IPS-18c (cell line): ENCODE data around the gene GNAO1.

Experiments
- H3K4me3 ChIP-seq: 2 replicates; pipeline ENCODE4 v1.7.0; 2013; ENCODE audit warnings: low read depth, mild to moderate bottlenecking, low read length, moderate library complexity; ENCODE audit not compliant: insufficient read depth
- H3K9me3 ChIP-seq: one replicate; pipeline ENCODE4 v1.6.1; 2013; ENCODE audit warnings: mild to moderate bottlenecking, low read length, moderate library complexity; ENCODE audit not compliant: control insufficient read depth, insufficient read depth

GNAO1 gene

GRCh38 chr16:56341656-56342399 is 150.5 kb downstream of the GNAO1 start:
- no peaks in the 10 kb centered on the region for H3K9me3 ChIP-seq
- H3K4me3 ChIP-seq = no peak overlapping the region

- Histone ChIP-seq H3K9me3 (no peaks in the 10 kb centered on the region), H3K4me3 (no peak overlapping the region)
These were observed 152.6 kb downstream of the GNAO1 start for GRCh38 chr16:56343661-56344517.

GRCh38 chr16:56344518-56345405 is 153.5 kb downstream of the GNAO1 start:
- H3K4me3 ChIP-seq = no peak overlapping the region
- H3K9me3 ChIP-seq = no peaks in the 10 kb centered on the region

GRCh38 chr16:56345406-56346050 is 154.2 kb downstream of the GNAO1 start:
- Histone ChIP-seq H3K9me3 (no peaks in the 10 kb centered on the region), H3K4me3 (no peak overlapping the region; the same call in 1 of the 2 replicates)

GRCh38 chr16:56346131-56346890 is 155.0 kb downstream of the GNAO1 start:
- no peaks in the 10 kb centered on the region for H3K9me3 ChIP-seq
- no peak overlapping the region for H3K4me3 ChIP-seq

GRCh38 chr16:56347166-56347565 is 155.9 kb downstream of the GNAO1 start:
- Histone ChIP-seq H3K4me3 (no peak overlapping the region), H3K9me3 (no peaks in the 10 kb centered on the region)

GRCh38 chr16:56347670-56348069 is 156.4 kb downstream of the GNAO1 start:
- Histone ChIP-seq H3K9me3 (no peaks in the 10 kb centered on the region), H3K4me3 (no peak overlapping the region)

- H3K4me3 ChIP-seq = no peak overlapping the region
- no peaks in the 10 kb centered on the region for H3K9me3 ChIP-seq
These were observed 157.1 kb downstream of the GNAO1 start for GRCh38 chr16:56348168-56349085.

- Histone ChIP-seq H3K9me3 (no peaks in the 10 kb centered on the region), H3K4me3 (no peak overlapping the region)
These were observed 157.8 kb downstream of the GNAO1 start for GRCh38 chr16:56349086-56349415.

GRCh38 chr16:56349711-56350161 is 158.4 kb downstream of the GNAO1 start:
- H3K4me3 ChIP-seq = no peak overlapping the region
- H3K9me3 ChIP-seq = no peaks in the 10 kb centered on the region

- no peaks in the 10 kb centered on the region for H3K9me3 ChIP-seq
- H3K4me3 ChIP-seq = no peak overlapping the region
These were observed 159.5 kb downstream of the GNAO1 start for GRCh38 chr16:56350491-56351405.

GRCh38 chr16:56351481-56351880 is 160.2 kb downstream of the GNAO1 start:
- Histone ChIP-seq H3K4me3 (no peak overlapping the region), H3K9me3 (no peaks in the 10 kb centered on the region)

GRCh38 chr16:56352351-56353053 is 161.2 kb downstream of the GNAO1 start:
- no peak overlapping the region for H3K4me3 ChIP-seq
- no peaks in the 10 kb centered on the region for H3K9me3 ChIP-seq
